Measurements from ENCODE around the gene TOX2.

GRCh38 chr20:43968341-43969000, 53.8 kb downstream of the TOX2 start:
- no peak for TF ChIP-seq FOXM1 (IDR thresholded peaks at IDR 0.05; ENCODE audit: borderline replicate concordance)
- TF ChIP-seq SP1 (IDR thresholded peaks at IDR 0.05) = no peak
- TF ChIP-seq ELF4 (IDR thresholded peaks at IDR 0.05) = no peak
- no peak for TF ChIP-seq ZNF384 (IDR thresholded peaks at IDR 0.05)
- no peak for TF ChIP-seq L3MBTL2 (conservative IDR thresholded peaks at IDR 0.05)
- TF ChIP-seq NFRKB (IDR thresholded peaks at IDR 0.05) = no peak
- TF ChIP-seq TARDBP (IDR thresholded peaks at IDR 0.05) = no peak
- TF ChIP-seq FOXA1 (IDR thresholded peaks at IDR 0.05) = no peak
- no peak for TF ChIP-seq HDGF (IDR thresholded peaks at IDR 0.05; ENCODE audit: borderline replicate concordance)
- no peak for TF ChIP-seq SUZ12 (IDR thresholded peaks at IDR 0.05)
- no peak for TF ChIP-seq CTBP1 (IDR thresholded peaks at IDR 0.05; ENCODE audit: borderline replicate concordance)
- TF ChIP-seq LEF1 (IDR thresholded peaks at IDR 0.05; ENCODE audit: borderline replicate concordance) = no peak
- TF ChIP-seq PKNOX1 (IDR thresholded peaks at IDR 0.05) = no peak
- no peak for TF ChIP-seq FOXK2 (IDR thresholded peaks at IDR 0.05)
